PC-9 (cell line): Measurements from ENCODE around the gene MTA1.

Source experiments
- CTCF ChIP-seq: fragments of 200-600 bp; sonication (generic); conservative IDR thresholded peaks from 2 replicates; pipeline ENCODE4 v1.6.1; 2017; ENCODE audit warnings: mixed run types, antibody characterized with exemption, mild to moderate bottlenecking, moderate library complexity
- EZH2 ChIP-seq: fragments of 200-600 bp; sonication (generic); IDR thresholded peaks from 2 replicates; pipeline ENCODE4 v1.8.0; 2017; ENCODE audit warnings: antibody characterized with exemption, low read depth

GRCh38 chr14:105398726-105399465, 20.7 kb upstream of the MTA1 start:
- TF ChIP-seq CTCF, result no peak
- no peak for TF ChIP-seq EZH2
